ENCODE data around the gene SLC28A1. TPM values are rescaled to one million over a fixed set of nuclear protein-coding genes. Genes with fewer than 3 reads are reported as not detected.

The SLC28A1 gene
- total and polyA plus RNA-seq, 2 of the 4 experiments (the other 2 are of a cell fraction) = not detected

GRCh38 chr15:84934942-84935729 lies 50.7 kb downstream of the SLC28A1 start:
- no peak overlapping the region for H2BK15ac ChIP-seq (ENCODE audit: low read depth, low read length)
- H4K5ac ChIP-seq (ENCODE audit: low read depth, low read length) = no peak overlapping the region
- dilution Hi-C loops (cut with HindIII; ENCODE audit: low sequenced_read_pairs, unreplicated experiment) = no loop called here
- no peak overlapping the region for H3K4me2 ChIP-seq (ENCODE audit: low read depth, low read length)
- BruUV-seq (replicated peaks) = no TSS peak
- H3K9ac ChIP-seq (ENCODE audit: low read depth, low read length) = no peak overlapping the region
- POLR2A ChIA-PET (ENCODE audit: unreplicated experiment) = no interaction called here
- no peak overlapping the region for H2BK120ac ChIP-seq (ENCODE audit: low read depth, low read length)
- WGBS, 2 experiments (ENCODE audit: extremely low coverage in 2 of 2, insufficient read length in 1 of 2) = 90% methylated on average over 6 of the region's 21 CpGs; no CpG with 5 or more reads in 1 of the 2 experiments
- H3K4ac ChIP-seq (ENCODE audit: low read depth, low read length) = no peak overlapping the region
- TF ChIP-seq RAD21 (IDR thresholded peaks at IDR 0.05; ENCODE audit: low read length) = peak; percentile 9; the same call in 1 of the 2 replicates
- no peak for TF ChIP-seq RCOR1 (IDR thresholded peaks at IDR 0.05; ENCODE audit: insufficient replicate concordance, low read length)
- H3K36me3 ChIP-seq (ENCODE audit: control insufficient read depth, insufficient read depth, low read length) = no peaks in the 10 kb centered on the region
- H2BK20ac ChIP-seq (ENCODE audit: low read depth, low read length) = no peak overlapping the region
- peak overlapping the region; percentile 50; the same call in 1 of the 2 replicates for H2AK5ac ChIP-seq (ENCODE audit: low read depth, low read length)
- in situ Hi-C loops (cut with MboI; ENCODE audit: low sequenced_read_pairs) = no loop called here
- no peaks in the 10 kb centered on the region for H3K79me1 ChIP-seq (ENCODE audit: low read depth in 1 of 2, low read length in 2 of 2)
- H3K27ac ChIP-seq (ENCODE audit: insufficient read depth, low read length) = no peak overlapping the region
- H4K20me1 ChIP-seq (ENCODE audit: insufficient read depth, low read length) = no peaks in the 10 kb centered on the region
- no peak overlapping the region for H2BK5ac ChIP-seq (ENCODE audit: low read depth, low read length, poor library complexity, severe bottlenecking)
- intact Hi-C loops (cut with micrococcal nuclease) = no loop called here
- H4K91ac ChIP-seq (ENCODE audit: insufficient read depth, low read depth, low read length) = no peak overlapping the region
- ATAC-seq (ENCODE audit: low read depth) = no peak
- H3K14ac ChIP-seq (replicated peaks; ENCODE audit: low read depth, low read length) = no peak overlapping the region
- H3K9me3 ChIP-seq (ENCODE audit: control insufficient read depth, insufficient read depth, low read length) = no peaks in the 10 kb centered on the region
- no peak overlapping the region for H3K4me3 ChIP-seq (ENCODE audit: insufficient read depth, low read depth, low read length)
- no peak overlapping the region for H3K23ac ChIP-seq (ENCODE audit: low read depth, low read length)
- CTCF ChIA-PET = no interaction called here
- peak overlapping the region; percentile 13 for H2AFZ ChIP-seq (replicated peaks; ENCODE audit: low read length, poor library complexity)
- no peaks in the 10 kb centered on the region for H3K4me1 ChIP-seq (ENCODE audit: control insufficient read depth, insufficient read depth, low read length)
- 0 out of 2 replicates have a peak, but pooled peaks cover under 1% of the 10 kb centered on the region for H3K9me1 ChIP-seq (ENCODE audit: insufficient read depth, low read length)
- H3K56ac ChIP-seq (ENCODE audit: extremely low read depth, insufficient read depth, low read length) = no peak overlapping the region
- H4K8ac ChIP-seq (ENCODE audit: low read depth in 2 of 2, low read length in 2 of 2) = no peak overlapping the region
- no peak for DNase-seq
- H3K18ac ChIP-seq (ENCODE audit: low read depth, low read length) = no peak overlapping the region
- no peak overlapping the region for H2AK9ac ChIP-seq (replicated peaks; ENCODE audit: low read depth, low read length, poor library complexity)
- H3K27me3 ChIP-seq (ENCODE audit: control insufficient read depth, insufficient read depth, low read length) = no peaks in the 10 kb centered on the region; the same call in 1 of the 2 replicates
